ENCODE data around the gene TNFAIP8L1.

DNA sequence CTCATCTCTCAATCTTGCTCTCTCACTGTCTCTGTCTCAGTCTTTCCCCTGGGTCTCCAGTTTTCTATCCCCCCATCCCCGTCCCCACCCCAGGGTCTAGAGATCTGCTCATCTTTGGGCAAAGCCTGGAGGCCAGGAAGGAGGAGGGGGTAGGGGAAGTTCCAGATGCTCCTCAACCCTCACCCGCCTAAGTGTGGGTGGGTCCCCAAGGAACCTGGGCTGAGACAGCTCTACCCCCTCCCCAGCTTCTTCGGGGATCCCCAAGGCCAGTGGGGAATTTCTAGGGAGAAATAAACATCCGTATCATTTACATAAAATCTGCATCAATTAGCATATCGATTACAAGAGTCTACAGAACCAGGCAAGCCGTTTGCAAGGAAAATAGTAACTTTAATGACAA lies 48.0 kb upstream of the TNFAIP8L1 start:
- TF ChIP-seq ZNF274 (IDR thresholded peaks at IDR 0.05; ENCODE audit: low read depth, low read length) (no peak), YY1 (IDR thresholded peaks at IDR 0.05; ENCODE audit: insufficient read depth, insufficient read length) (no peak), SUZ12 (IDR thresholded peaks at IDR 0.05; ENCODE audit: extremely low read depth, insufficient read depth, insufficient read length) (no peak)
